Testis (tissue), 2 donors: Measurements from ENCODE around the gene PCDHB3.
"Not testable (repeated sequence)": the region's sequence is repeated elsewhere in the genome, so short reads cannot be mapped to it uniquely, and the experiment has no call there.

Source experiments
- POLR2A ChIP-seq: fragments of 450-650 bp; IDR thresholded peaks from one replicate; pipeline ENCODE4 v1.6.1; 2017; ENCODE audit warnings: antibody characterized with exemption, mild to moderate bottlenecking, moderate library complexity
- TF ChIP-seq, protein P1 (sequence below), 3 experiments: fragments of 450-650 bp in 2 of 3; fragments of 200-600 bp in 1 of 3; sonication (generic) in 1 of 3; IDR thresholded peaks; one replicate each; pipeline ENCODE4 v1.5.1; 2016 to 2019; ENCODE audit warnings: antibody characterized with exemption in 3 of 3, mild to moderate bottlenecking in 2 of 3, moderate library complexity in 1 of 3

DNA sequence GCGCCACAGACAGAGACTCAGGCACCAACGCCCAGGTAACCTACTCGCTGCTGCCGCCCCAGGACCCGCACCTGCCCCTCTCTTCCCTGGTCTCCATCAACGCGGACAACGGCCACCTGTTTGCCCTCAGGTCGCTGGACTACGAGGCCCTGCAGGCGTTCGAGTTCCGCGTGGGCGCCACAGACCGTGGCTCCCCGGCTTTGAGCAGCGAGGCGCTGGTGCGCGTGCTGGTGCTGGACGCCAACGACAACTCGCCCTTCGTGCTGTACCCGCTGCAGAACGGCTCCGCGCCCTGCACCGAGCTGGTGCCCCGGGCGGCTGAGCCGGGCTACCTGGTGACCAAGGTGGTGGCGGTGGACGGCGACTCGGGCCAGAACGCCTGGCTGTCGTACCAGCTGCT lies 1.8 kb downstream of the PCDHB3 start:
- not testable (repeated sequence) for TF ChIP-seq POLR2A
- TF ChIP-seq, protein P1, sequence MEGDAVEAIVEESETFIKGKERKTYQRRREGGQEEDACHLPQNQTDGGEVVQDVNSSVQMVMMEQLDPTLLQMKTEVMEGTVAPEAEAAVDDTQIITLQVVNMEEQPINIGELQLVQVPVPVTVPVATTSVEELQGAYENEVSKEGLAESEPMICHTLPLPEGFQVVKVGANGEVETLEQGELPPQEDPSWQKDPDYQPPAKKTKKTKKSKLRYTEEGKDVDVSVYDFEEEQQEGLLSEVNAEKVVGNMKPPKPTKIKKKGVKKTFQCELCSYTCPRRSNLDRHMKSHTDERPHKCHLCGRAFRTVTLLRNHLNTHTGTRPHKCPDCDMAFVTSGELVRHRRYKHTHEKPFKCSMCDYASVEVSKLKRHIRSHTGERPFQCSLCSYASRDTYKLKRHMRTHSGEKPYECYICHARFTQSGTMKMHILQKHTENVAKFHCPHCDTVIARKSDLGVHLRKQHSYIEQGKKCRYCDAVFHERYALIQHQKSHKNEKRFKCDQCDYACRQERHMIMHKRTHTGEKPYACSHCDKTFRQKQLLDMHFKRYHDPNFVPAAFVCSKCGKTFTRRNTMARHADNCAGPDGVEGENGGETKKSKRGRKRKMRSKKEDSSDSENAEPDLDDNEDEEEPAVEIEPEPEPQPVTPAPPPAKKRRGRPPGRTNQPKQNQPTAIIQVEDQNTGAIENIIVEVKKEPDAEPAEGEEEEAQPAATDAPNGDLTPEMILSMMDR (IDR thresholded peaks at IDR 0.05): not testable (repeated sequence)
